NCI-H526 treated with DMSO at 0.1 percent for 48 hours (cell line): Measurements from ENCODE around the gene GABARAP.
"Not testable (repeated sequence)": the region's sequence is repeated elsewhere in the genome, so short reads cannot be mapped to it uniquely, and the experiment has no call there.

ENCODE experiments used
- DNase-seq: peaks from one replicate; lab custom pipeline; 2025; lab: John Stamatoyannopoulos, UW

GABARAP gene

GRCh38 chr17:7260651-7261378 is 18.6 kb upstream of the GABARAP start:
- peak; percentile 1 for DNase-seq

GRCh38 chr17:7260151-7260550 is 17.9 kb upstream of the GABARAP start:
- DNase-seq, result no peak

GRCh38 chr17:7259555-7259889 is 17.3 kb upstream of the GABARAP start:
- no peak for DNase-seq

GRCh38 chr17:7258731-7259554 is 16.7 kb upstream of the GABARAP start:
- no peak for DNase-seq

- DNase-seq, result no peak
Measured at GRCh38 chr17:7256766-7257456, 14.7 kb upstream of the GABARAP start.

GRCh38 chr17:7254511-7254910 is 12.3 kb upstream of the GABARAP start:
- no peak for DNase-seq

- no peak for DNase-seq
Measured at GRCh38 chr17:7253082-7253481, 10.8 kb upstream of the GABARAP start.

GRCh38 chr17:7252176-7253043 is 10.2 kb upstream of the GABARAP start, which contains the start of gene ELP5:
Gene ELP5, plus strand, starts transcription at chr17:7252215. Its CDS starts 336 bp downstream, at chr17:7252551.
- DNase-seq, result peak; percentile 72

- peak; percentile 94 for DNase-seq
Measured at GRCh38 chr17:7251661-7252175, 9.5 kb upstream of the GABARAP start, which contains the start of gene CTDNEP1. Gene CTDNEP1, minus strand, starts transcription at chr17:7251734. Its CDS starts 438 bp downstream, at chr17:7251296.

GRCh38 chr17:7250695-7251627 is 8.7 kb upstream of the GABARAP start:
- DNase-seq, result no peak

- no peak for DNase-seq
Measured at GRCh38 chr17:7249830-7250229, 7.6 kb upstream of the GABARAP start.

GRCh38 chr17:7249214-7249613 is 7.0 kb upstream of the GABARAP start:
- no peak for DNase-seq

GRCh38 chr17:7248796-7249195 is 6.5 kb upstream of the GABARAP start:
- no peak for DNase-seq

- no peak for DNase-seq
Measured at GRCh38 chr17:7246779-7247178, 4.5 kb upstream of the GABARAP start.

GRCh38 chr17:7243838-7244237 is 1.6 kb upstream of the GABARAP start:
- DNase-seq, result not testable (repeated sequence)

GRCh38 chr17:7243453-7243729 is 1.1 kb upstream of the GABARAP start:
- DNase-seq, result no peak

- peak; percentile 72 for DNase-seq
Measured at GRCh38 chr17:7242717-7243452, 636 bp upstream of the GABARAP start.

GRCh38 chr17:7241090-7241733 is 1.0 kb downstream of the GABARAP start:
- DNase-seq, result no peak

GRCh38 chr17:7240375-7240774 is 1.9 kb downstream of the GABARAP start:
- no peak for DNase-seq
